K562 (cell line): Measurements from ENCODE around the gene TXK. TPM values are rescaled to one million over a fixed set of nuclear protein-coding genes. Genes with fewer than 3 reads are reported as not detected.

ENCODE experiments used
- AFF1 ChIP-seq, 2 experiments: fragments of 450-650 bp; IDR thresholded peaks; 2 replicates each; pipeline ENCODE4 v1.6.1; 2018; ENCODE audit warnings: mild to moderate bottlenecking in 2 of 2, low read depth in 1 of 2; ENCODE audit not compliant: partially characterized antibody in 2 of 2
- BCOR ChIP-seq: fragments of 450-650 bp; IDR thresholded peaks from 2 replicates; pipeline ENCODE4 v1.6.1; 2016
- CBX3 ChIP-seq, 2 experiments: IDR thresholded peaks; 1 replicate in 1 of 2; 2 replicates in 1 of 2; pipeline ENCODE4 v1.6.1; 2012; ENCODE audit warnings: inconsistent platforms in 2 of 2, low read length in 2 of 2, borderline replicate concordance in 1 of 2, control low read depth in 1 of 2
- E2F5 ChIP-seq: sonication (generic); formaldehyde crosslinking; IDR thresholded peaks from 2 replicates; pipeline ENCODE4 v1.8.0; 2022; ENCODE audit warnings: mild to moderate bottlenecking, missing genetic modification reagents
- ETV1 ChIP-seq: fragments of 450-650 bp; conservative IDR thresholded peaks from 2 replicates; pipeline ENCODE4 v1.6.1; 2016; ENCODE audit warnings: missing genetic modification characterization, control low read depth, low read depth, missing compliant biosample characterization
- FOXP1 ChIP-seq: sonication (generic); formaldehyde crosslinking; IDR thresholded peaks from 2 replicates; pipeline ENCODE4 v1.8.0; 2022; ENCODE audit warnings: mild to moderate bottlenecking, missing genetic modification reagents
- HCFC1 ChIP-seq: IDR thresholded peaks from 2 replicates; pipeline ENCODE4 v1.6.1; 2012; ENCODE audit warnings: low read depth, low read length, improper control_type of control experiment
- JUND ChIP-seq, 2 experiments: IDR thresholded peaks; 2 replicates in 1 of 2; 3 replicates in 1 of 2; pipeline ENCODE4 v1.6.1; 2011; ENCODE audit warnings: borderline replicate concordance in 2 of 2, low read depth in 2 of 2, low read length in 2 of 2, improper control_type of control experiment in 1 of 2, missing biosample characterization in 1 of 2, missing genetic modification characterization in 1 of 2, missing genetic modification reagents in 1 of 2
- RBM22 ChIP-seq: fragments of 200-400 bp; formaldehyde crosslinking; IDR thresholded peaks from 2 replicates; pipeline ENCODE4 v1.6.1; 2018; ENCODE audit warnings: low read length, low read depth; ENCODE audit not compliant: poor library complexity, severe bottlenecking
- RNF219 ChIP-seq: fragments of 250-450 bp; sonication (Bioruptor Pico); IDR thresholded peaks from 2 replicates; pipeline ENCODE4 v1.5.0; 2022; ENCODE audit warnings: mild to moderate bottlenecking
- ZNF551 ChIP-seq: fragments of 250-450 bp; sonication (Bioruptor Pico); IDR thresholded peaks from 2 replicates; pipeline ENCODE4 v1.5.0; 2021; ENCODE audit warnings: mild to moderate bottlenecking, moderate library complexity
- polyA plus RNA-seq, 8 experiments: library from polyadenylated mRNA; depleted of rRNA in 4 of 8; stranded (reverse) in 5 of 8; unstranded in 3 of 8; fragments of >200 nt; fragmentation: Nextera tagmentation in 2 of 8; fragmentation: Illumina TruSeq in 1 of 8; extraction: Ambion mirVana in 2 of 8; extraction: Trizol in 1 of 8; gene quantifications; 2 replicates each; pipeline versions ENCODE4 v1.2.1 to v1.2.3, GENCODE V29; 2011 to 2014; ENCODE audit warnings: inconsistent platforms in 1 of 8, missing spikeins in 1 of 8
- total RNA-seq, 7 experiments: library from RNA; depleted of rRNA in 6 of 7; stranded (reverse); fragments of >200 nt in 6 of 7; fragmentation: Illumina TruSeq in 2 of 7; extraction: Trizol in 2 of 7; gene quantifications; 2 replicates each; pipeline versions ENCODE4 v1.2.1 to v1.2.3, GENCODE V29; 2011 to 2021; ENCODE audit warnings: low replicate concordance in 1 of 7

The TXK gene
- total and polyA plus RNA-seq, 9 of the 15 experiments (the other 6 are each of a cell fraction or from before 2014, with no cell fraction given), result 0.24 to 1.1 (median 0.45) TPM; not detected in 1

- TF ChIP-seq ETV1 (tag) (no peak), CBX3 (IDR thresholded peaks at IDR 0.05; ENCODE audit: borderline replicate concordance in 1 of 2, low read length in 2 of 2) (peak in 1 of 2 experiments; percentile 40; a peak in 1 of 3 replicates), AFF1 (IDR thresholded peaks at IDR 0.05; ENCODE audit: low read depth in 1 of 2, partially characterized antibody in 2 of 2) (no peak), E2F5 (CRISPR knock-in tag) (no peak), BCOR (no peak), HCFC1 (no peak), ZNF551 (CRISPR knock-in tag) (no peak), JUND (IDR thresholded peaks at IDR 0.05; ENCODE audit: borderline replicate concordance, low read depth, low read length) (no peak), JUND (tag; IDR thresholded peaks at IDR 0.05; ENCODE audit: borderline replicate concordance, low read depth, low read length) (peak; percentile 11; the same call in 1 of the 3 replicates), RNF219 (no peak), FOXP1 (CRISPR knock-in tag) (peak; percentile 63; the same call in 1 of the 2 replicates), RBM22 (no peak)
Measured at GRCh38 chr4:48127682-48128404, 6.2 kb downstream of the TXK start (continued).
